Epithelial cell of proximal tubule (primary cell): ENCODE data around the gene TICRR. TPM values are rescaled to one million over a fixed set of nuclear protein-coding genes. Genes with fewer than 3 reads are reported as not detected.
"Not testable (repeated sequence)": the region's sequence is repeated elsewhere in the genome, so short reads cannot be mapped to it uniquely, and the experiment has no call there.

Experiments used
- DNase-seq: peaks from one replicate; pipeline ENCODE4 v3.0.0-alpha.2; 2011; ENCODE audit warnings: low read depth
- H3K4me3 ChIP-seq: 2 replicates; pipeline ENCODE4 v1.5.1; 2011; ENCODE audit warnings: low read depth, mild to moderate bottlenecking, low read length
- total RNA-seq: library from RNA; depleted of rRNA; stranded (reverse); fragments of >200 nt; gene quantifications from 2 replicates; pipeline ENCODE4 v1.2.3, GENCODE V29; 2015
- TF ChIP-seq, protein P1 (sequence below): conservative IDR thresholded peaks from 2 replicates; pipeline ENCODE4 v1.5.1; 2012; ENCODE audit warnings: low read depth, mild to moderate bottlenecking, low read length

TICRR gene
- total RNA-seq, 1 donor from 2014 or later: 13.1 TPM

DNA sequence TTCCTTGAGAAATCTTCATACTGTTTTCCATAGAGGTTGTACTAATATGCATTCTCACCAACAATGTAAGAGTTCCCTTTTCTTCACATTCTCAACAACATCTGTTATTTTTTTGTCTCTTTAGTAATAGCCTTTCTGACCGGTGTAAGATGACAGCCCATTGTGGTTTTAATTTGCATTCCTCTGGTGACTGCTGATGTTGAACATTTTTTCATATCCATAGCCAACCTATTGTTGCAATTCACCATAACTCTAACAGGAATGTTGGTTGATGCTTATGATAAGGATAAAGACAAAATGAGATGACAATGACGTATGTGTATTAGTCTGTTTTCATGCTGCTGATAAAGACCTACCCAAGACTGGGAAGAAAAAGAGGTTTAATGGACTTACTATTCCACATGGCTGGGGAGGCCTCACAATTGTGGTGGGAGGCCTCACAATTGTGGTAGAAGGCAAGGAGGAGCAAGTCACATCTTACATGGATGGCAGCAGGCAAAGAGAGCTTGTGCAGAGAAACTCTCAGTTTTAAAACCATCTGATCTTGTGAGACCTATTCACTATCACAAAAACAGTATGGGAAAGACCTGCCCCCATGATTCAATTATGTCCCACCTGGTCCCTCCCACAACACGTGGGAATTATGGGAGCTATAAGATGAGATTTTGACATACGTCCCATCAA lies 41.3 kb upstream of the TICRR start:
- H3K4me3 ChIP-seq: no peak overlapping the region
- TF ChIP-seq, protein P1, sequence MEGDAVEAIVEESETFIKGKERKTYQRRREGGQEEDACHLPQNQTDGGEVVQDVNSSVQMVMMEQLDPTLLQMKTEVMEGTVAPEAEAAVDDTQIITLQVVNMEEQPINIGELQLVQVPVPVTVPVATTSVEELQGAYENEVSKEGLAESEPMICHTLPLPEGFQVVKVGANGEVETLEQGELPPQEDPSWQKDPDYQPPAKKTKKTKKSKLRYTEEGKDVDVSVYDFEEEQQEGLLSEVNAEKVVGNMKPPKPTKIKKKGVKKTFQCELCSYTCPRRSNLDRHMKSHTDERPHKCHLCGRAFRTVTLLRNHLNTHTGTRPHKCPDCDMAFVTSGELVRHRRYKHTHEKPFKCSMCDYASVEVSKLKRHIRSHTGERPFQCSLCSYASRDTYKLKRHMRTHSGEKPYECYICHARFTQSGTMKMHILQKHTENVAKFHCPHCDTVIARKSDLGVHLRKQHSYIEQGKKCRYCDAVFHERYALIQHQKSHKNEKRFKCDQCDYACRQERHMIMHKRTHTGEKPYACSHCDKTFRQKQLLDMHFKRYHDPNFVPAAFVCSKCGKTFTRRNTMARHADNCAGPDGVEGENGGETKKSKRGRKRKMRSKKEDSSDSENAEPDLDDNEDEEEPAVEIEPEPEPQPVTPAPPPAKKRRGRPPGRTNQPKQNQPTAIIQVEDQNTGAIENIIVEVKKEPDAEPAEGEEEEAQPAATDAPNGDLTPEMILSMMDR: no peak
- DNase-seq: no peak

DNA sequence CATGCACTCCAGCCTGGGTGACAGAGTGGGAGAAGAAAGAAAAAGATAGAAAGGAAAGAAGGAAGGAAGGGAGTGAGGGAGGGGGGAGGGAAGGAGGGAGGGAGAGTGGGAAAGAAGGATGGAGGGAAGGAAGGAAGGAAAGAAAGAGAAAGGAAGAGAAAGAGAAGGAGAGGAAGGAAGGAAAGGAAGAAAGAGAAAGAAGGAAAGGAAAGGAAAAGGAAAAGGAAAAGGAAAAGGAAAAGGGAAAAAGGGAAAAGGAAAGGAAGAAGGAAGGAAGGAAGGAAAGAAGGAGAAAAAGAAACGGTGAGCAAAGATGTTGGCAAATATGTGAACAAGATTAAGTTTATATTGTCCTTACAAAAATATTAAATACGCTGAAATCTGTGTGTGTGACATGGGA lies 36.2 kb upstream of the TICRR start:
- TF ChIP-seq, protein P1: no peak
- DNase-seq: no peak
- H3K4me3 ChIP-seq: no peak overlapping the region

DNA sequence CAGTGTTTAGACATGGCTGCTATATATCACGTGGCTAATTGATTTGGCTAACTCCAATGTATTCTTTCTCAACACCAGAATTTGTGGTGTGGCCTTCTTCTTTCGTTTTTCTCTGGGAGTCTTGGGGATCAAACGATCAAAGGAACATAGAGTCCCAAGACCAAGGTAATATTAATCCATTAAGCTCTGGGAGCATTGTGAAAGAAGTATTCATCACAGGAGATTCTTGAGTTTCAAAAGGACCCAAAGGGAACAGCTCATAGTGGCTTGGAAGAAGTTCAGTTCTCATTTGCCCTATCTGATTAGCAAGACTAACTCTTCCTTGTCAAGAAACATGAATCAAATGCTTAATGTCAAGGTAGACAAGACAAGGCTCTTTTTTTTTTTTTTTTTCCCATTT lies 32.9 kb upstream of the TICRR start:
- TF ChIP-seq, protein P1: no peak
- H3K4me3 ChIP-seq: no peak overlapping the region
- DNase-seq: no peak

- TF ChIP-seq, protein P1: no peak
- no peak overlapping the region for H3K4me3 ChIP-seq
- DNase-seq: no peak
Observed at GRCh38 chr15:89543389-89543788, 31.9 kb upstream of the TICRR start.

- not testable (repeated sequence) for H3K4me3 ChIP-seq, DNase-seq
Observed at GRCh38 chr15:89549138-89549537, 26.1 kb upstream of the TICRR start.

DNA sequence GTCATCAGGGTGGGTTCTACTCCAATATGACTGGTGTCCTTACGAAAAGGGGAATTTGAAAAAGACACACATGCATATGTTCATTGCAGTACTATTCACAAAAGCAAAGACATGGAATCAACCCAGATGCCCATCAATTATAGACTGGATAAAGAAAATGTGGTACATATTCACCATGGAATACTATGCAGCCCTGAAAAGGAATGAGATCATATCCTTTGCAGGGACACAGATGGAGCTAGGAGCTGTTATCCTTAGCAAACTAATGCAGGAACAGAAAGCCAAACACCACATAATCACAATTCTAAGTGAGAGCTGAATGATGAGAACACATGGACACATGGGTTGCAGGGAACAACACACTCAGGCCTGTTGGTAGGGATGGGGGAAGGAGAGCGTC lies 24.8 kb upstream of the TICRR start:
- H3K4me3 ChIP-seq: no peak overlapping the region
- TF ChIP-seq, protein P1: no peak
- DNase-seq: no peak

DNA sequence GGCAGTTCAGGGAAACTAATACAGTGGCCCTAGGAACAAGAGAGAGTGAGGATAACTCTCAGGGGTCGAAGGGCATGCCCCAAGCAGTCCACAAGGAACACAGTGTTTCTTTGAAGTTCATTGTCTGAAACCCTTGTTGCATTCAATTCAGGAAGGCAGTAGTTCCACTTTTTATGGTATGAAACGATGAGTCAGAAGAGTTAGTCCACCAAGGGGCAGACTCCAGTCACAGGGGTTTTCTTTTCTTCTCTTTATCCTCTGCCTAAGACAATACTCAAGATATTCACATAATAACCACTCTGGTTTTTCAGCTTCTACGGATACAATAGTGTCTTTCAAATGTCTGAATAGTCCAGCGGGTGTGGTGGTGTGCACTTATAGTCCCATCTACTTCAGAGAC lies 23.7 kb upstream of the TICRR start:
- no peak for DNase-seq
- TF ChIP-seq, protein P1: no peak
- H3K4me3 ChIP-seq: no peak overlapping the region
